ENCODE data around the gene SLC39A1. TPM values are rescaled to one million over a fixed set of nuclear protein-coding genes. Genes with fewer than 3 reads are reported as not detected.
A peak's percentile ranks its signal among the peaks of the same experiment; 100 is the strongest.

Gene SLC39A1
- total RNA-seq, 2 donors from 2014 or later: 14.1 to 16.4 TPM

DNA sequence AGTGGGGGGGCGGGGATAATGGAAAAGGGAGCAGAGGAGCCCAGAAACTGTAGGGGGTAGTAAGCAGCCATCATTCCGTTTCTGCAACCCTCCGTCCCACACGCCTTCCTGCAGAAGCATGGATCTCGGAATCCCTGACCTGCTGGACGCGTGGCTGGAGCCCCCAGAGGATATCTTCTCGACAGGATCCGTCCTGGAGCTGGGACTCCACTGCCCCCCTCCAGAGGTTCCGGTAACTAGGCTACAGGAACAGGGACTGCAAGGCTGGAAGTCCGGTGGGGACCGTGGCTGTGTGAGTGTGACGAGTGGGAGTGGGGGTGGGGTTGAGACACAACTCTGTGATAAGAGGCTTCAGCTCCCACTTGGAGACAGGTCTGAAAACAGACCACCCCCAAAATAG is 5.1 kb upstream of the SLC39A1 start:
- H3K9me3 ChIP-seq (ENCODE audit: control insufficient read depth, low read length, poor library complexity, severe bottlenecking): no peaks in the 10 kb centered on the region
- H3K4me3 Mint-ChIP-seq: peak overlapping the region; percentile 95
- ATAC-seq (no peak), DNase-seq (no peak)
- H3K4me1 Mint-ChIP-seq: peaks cover 35% of the 10 kb centered on the region
- H3K27ac Mint-ChIP-seq: peak overlapping the region; percentile 94
- H3K27me3 Mint-ChIP-seq: no peaks in the 10 kb centered on the region
- H3K36me3 Mint-ChIP-seq (ENCODE audit: low read depth): peaks cover 3% of the 10 kb centered on the region

- no peak for ATAC-seq
- Mint-ChIP-seq H3K27ac (peak overlapping the region; percentile 94), H3K4me1 (peaks cover 35% of the 10 kb centered on the region), H3K4me3 (peak overlapping the region; percentile 95), H3K27me3 (no peaks in the 10 kb centered on the region), H3K36me3 (ENCODE audit: low read depth) (peaks cover 2% of the 10 kb centered on the region)
- no peak for DNase-seq
- no peaks in the 10 kb centered on the region for H3K9me3 ChIP-seq (ENCODE audit: control insufficient read depth, low read length, poor library complexity, severe bottlenecking)
Observed at GRCh38 chr1:153968000-153968363, 4.6 kb upstream of the SLC39A1 start.

GRCh38 chr1:153967107-153967999 is 4.0 kb upstream of the SLC39A1 start, which contains the start of gene CREB3L4:
CREB3L4 (plus strand) TSS chr1:153967902; CDS start chr1:153968526, 624 bp downstream.
- DNase-seq (peak; percentile 64 to 74 (median 69)), ATAC-seq (peak; percentile 88)
- H3K27ac Mint-ChIP-seq: peak within 1 kb of the TSS; percentile 94
- H3K36me3 Mint-ChIP-seq (ENCODE audit: low read depth): peaks cover 2% of the 10 kb centered on the region
- no peaks in the 10 kb centered on the region for H3K27me3 Mint-ChIP-seq
- no peaks in the 10 kb centered on the region for H3K9me3 ChIP-seq (ENCODE audit: control insufficient read depth, low read length, poor library complexity, severe bottlenecking)
- H3K4me1 Mint-ChIP-seq: peaks cover 40% of the 10 kb centered on the region
- H3K4me3 Mint-ChIP-seq: peak within 1 kb of the TSS; percentile 95

- peak overlapping the region; percentile 99 for H3K27ac Mint-ChIP-seq
- no peaks in the 10 kb centered on the region for H3K9me3 ChIP-seq (ENCODE audit: control insufficient read depth, low read length, poor library complexity, severe bottlenecking)
- H3K4me1 Mint-ChIP-seq: peaks cover 44% of the 10 kb centered on the region
- H3K4me3 Mint-ChIP-seq: peak overlapping the region; percentile 97
- DNase-seq (no peak), ATAC-seq (no peak)
- no peaks in the 10 kb centered on the region for H3K27me3 Mint-ChIP-seq
- peaks cover 2% of the 10 kb centered on the region for H3K36me3 Mint-ChIP-seq (ENCODE audit: low read depth)
Observed at GRCh38 chr1:153963850-153964331, 554 bp upstream of the SLC39A1 start.

GRCh38 chr1:153962088-153963029 is 978 bp downstream of the SLC39A1 start:
- Mint-ChIP-seq H3K36me3 (ENCODE audit: low read depth) (peaks cover 7% of the 10 kb centered on the region), H3K4me3 (peak overlapping the region; percentile 97), H3K27ac (peak overlapping the region; percentile 99), H3K4me1 (peaks cover 46% of the 10 kb centered on the region), H3K27me3 (no peaks in the 10 kb centered on the region)
- no peaks in the 10 kb centered on the region for H3K9me3 ChIP-seq (ENCODE audit: control insufficient read depth, low read length, poor library complexity, severe bottlenecking)
- ATAC-seq: no peak
- DNase-seq: no peak

GRCh38 chr1:153961421-153961820 is 1.9 kb downstream of the SLC39A1 start:
- no peaks in the 10 kb centered on the region for H3K27me3 Mint-ChIP-seq
- no peaks in the 10 kb centered on the region for H3K9me3 ChIP-seq (ENCODE audit: control insufficient read depth, low read length, poor library complexity, severe bottlenecking)
- H3K4me1 Mint-ChIP-seq: peaks cover 48% of the 10 kb centered on the region
- no peak for ATAC-seq
- peak overlapping the region; percentile 49 for H3K4me3 Mint-ChIP-seq
- no peak for DNase-seq
- H3K27ac Mint-ChIP-seq: peak overlapping the region; percentile 73
- peaks cover 7% of the 10 kb centered on the region for H3K36me3 Mint-ChIP-seq (ENCODE audit: low read depth)

GRCh38 chr1:153960206-153960605 is 3.1 kb downstream of the SLC39A1 start:
- DNase-seq (no peak), ATAC-seq (no peak)
- H3K27ac Mint-ChIP-seq: no peak overlapping the region
- H3K27me3 Mint-ChIP-seq: no peaks in the 10 kb centered on the region
- H3K36me3 Mint-ChIP-seq (ENCODE audit: low read depth): peaks cover 7% of the 10 kb centered on the region
- no peaks in the 10 kb centered on the region for H3K9me3 ChIP-seq (ENCODE audit: control insufficient read depth, low read length, poor library complexity, severe bottlenecking)
- H3K4me3 Mint-ChIP-seq: no peak overlapping the region
- H3K4me1 Mint-ChIP-seq: peaks cover 47% of the 10 kb centered on the region

- Mint-ChIP-seq H3K4me1 (peaks cover 48% of the 10 kb centered on the region), H3K36me3 (ENCODE audit: low read depth) (peaks cover 7% of the 10 kb centered on the region), H3K27ac (peak overlapping the region; percentile 96), H3K27me3 (no peaks in the 10 kb centered on the region), H3K4me3 (peak overlapping the region; percentile 57)
- no peaks in the 10 kb centered on the region for H3K9me3 ChIP-seq (ENCODE audit: control insufficient read depth, low read length, poor library complexity, severe bottlenecking)
- no peak for DNase-seq
- ATAC-seq: no peak
Observed at GRCh38 chr1:153959454-153959853, 3.9 kb downstream of the SLC39A1 start.

DNA sequence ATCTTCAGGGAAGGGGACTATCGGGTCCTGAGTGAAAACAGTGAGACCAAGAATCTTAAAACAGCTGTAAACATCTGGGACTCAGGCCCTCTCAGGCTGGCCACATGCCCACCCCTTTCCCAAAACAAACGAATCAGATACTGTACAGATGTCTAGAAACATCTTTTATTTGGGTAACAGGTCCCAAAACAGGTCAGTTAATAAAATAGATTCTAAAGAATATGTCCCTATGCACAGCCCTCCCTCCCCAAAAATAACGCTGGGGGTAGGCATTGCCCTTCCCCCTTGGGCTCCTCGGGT is 4.4 kb downstream of the SLC39A1 start:
- Mint-ChIP-seq H3K36me3 (ENCODE audit: low read depth) (peaks cover 13% of the 10 kb centered on the region), H3K27ac (peak overlapping the region; percentile 96), H3K27me3 (no peaks in the 10 kb centered on the region), H3K4me3 (peak overlapping the region; percentile 97), H3K4me1 (peaks cover 50% of the 10 kb centered on the region)
- H3K9me3 ChIP-seq (ENCODE audit: control insufficient read depth, low read length, poor library complexity, severe bottlenecking): no peaks in the 10 kb centered on the region
- ATAC-seq: no peak
- DNase-seq: no peak

GRCh38 chr1:153958111-153958960 is 5.0 kb downstream of the SLC39A1 start, which contains the start of gene CRTC2:
CRTC2 (minus strand) TSS chr1:153958612; CDS start chr1:153958497, 115 bp downstream.
- peaks cover 10% of the 10 kb centered on the region for H3K36me3 Mint-ChIP-seq (ENCODE audit: low read depth)
- peak within 1 kb of the TSS; percentile 96 for H3K27ac Mint-ChIP-seq
- peaks cover 46% of the 10 kb centered on the region for H3K4me1 Mint-ChIP-seq
- no peaks in the 10 kb centered on the region for H3K9me3 ChIP-seq (ENCODE audit: control insufficient read depth, low read length, poor library complexity, severe bottlenecking)
- H3K27me3 Mint-ChIP-seq: no peaks in the 10 kb centered on the region
- DNase-seq (peak; percentile 91 to 95 (median 94)), ATAC-seq (peak; percentile 91)
- peak within 1 kb of the TSS; percentile 97 for H3K4me3 Mint-ChIP-seq

DNA sequence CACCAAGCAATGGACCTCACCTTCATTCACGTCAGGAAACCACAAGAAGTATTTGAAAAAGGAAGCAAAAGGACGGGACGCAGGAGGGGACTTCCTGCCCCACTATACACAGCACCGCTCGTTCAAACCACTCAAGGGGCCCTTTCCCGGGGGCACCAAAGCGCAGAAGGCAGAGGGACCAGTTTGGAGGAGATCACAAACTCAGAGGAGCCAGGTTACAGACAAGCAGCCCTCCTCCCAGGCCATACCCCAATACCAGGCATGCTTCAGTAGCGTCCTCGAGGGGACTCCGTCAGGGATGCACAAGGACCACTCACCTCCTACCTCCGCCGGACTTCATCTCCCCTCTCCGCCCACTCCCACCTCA is 5.6 kb downstream of the SLC39A1 start:
- Mint-ChIP-seq H3K27me3 (no peaks in the 10 kb centered on the region), H3K4me1 (peaks cover 44% of the 10 kb centered on the region), H3K27ac (peak overlapping the region; percentile 96), H3K4me3 (peak overlapping the region; percentile 97), H3K36me3 (ENCODE audit: low read depth) (peaks cover 10% of the 10 kb centered on the region)
- DNase-seq: peak in 2 of 3 donors; percentile 32 to 36
- no peaks in the 10 kb centered on the region for H3K9me3 ChIP-seq (ENCODE audit: control insufficient read depth, low read length, poor library complexity, severe bottlenecking)
- ATAC-seq: peak; percentile 22

DNA sequence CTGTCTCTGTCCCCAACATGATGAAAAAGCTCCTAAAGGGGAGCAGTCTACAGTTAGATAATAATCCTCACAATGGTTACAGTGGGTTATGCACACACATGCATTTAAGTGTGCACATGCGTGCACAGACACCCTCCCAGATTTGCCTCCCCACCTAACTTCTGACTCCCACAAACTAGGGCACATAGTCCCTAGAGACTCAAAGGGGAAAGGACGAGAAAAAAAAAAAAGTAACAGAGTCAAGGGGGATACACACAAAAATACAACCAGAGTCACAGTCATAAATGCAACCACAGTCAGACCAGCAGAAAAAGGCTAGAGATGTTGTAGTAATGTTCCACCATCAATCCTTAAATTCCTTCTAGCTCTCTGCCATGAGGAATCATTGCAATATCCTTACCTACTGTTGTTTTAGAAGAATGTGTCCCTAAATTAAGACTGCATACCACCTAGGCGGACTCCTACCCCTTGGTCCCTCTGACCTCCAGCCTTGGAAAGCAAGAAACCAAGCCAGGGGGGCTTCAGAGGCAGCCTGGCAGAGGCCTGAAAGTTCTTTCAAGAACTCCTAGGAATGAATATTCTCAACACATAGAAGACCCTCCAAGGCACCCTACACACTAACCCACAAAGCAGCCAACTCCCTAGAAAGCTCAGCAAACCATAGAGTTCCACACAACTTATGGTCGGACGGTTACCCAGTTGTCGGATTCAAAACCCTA is 6.2 kb downstream of the SLC39A1 start:
- H3K9me3 ChIP-seq (ENCODE audit: control insufficient read depth, low read length, poor library complexity, severe bottlenecking): no peaks in the 10 kb centered on the region
- ATAC-seq (no peak), DNase-seq (no peak)
- Mint-ChIP-seq H3K36me3 (ENCODE audit: low read depth) (peaks cover 14% of the 10 kb centered on the region), H3K27ac (peak overlapping the region; percentile 96), H3K27me3 (no peaks in the 10 kb centered on the region), H3K4me3 (peak overlapping the region; percentile 97), H3K4me1 (peaks cover 42% of the 10 kb centered on the region)

All from T-helper 17 cell (primary cell).